HG03575 (cell line): ENCODE measurements around the gene KCNJ6.
"Not testable (repeated sequence)": the region's sequence is repeated elsewhere in the genome, so short reads cannot be mapped to it uniquely, and the experiment has no call there.

ENCODE experiments used
- ATAC-seq: cut with Tn5 transposase; IDR thresholded peaks from one replicate; pipeline ENCODE4 v1.9.1; 2021; ENCODE audit not compliant: unreplicated experiment, insufficient number of reproducible peaks, low FRiP score; ENCODE audit errors: extremely low read depth

Gene KCNJ6

GRCh38 chr21:37670883-37671282 is 245.4 kb downstream of the KCNJ6 start:
- no peak for ATAC-seq

- no peak for ATAC-seq
These were observed 247.0 kb downstream of the KCNJ6 start for GRCh38 chr21:37669249-37669648.

GRCh38 chr21:37668462-37669239 is 247.6 kb downstream of the KCNJ6 start:
- ATAC-seq: no peak

GRCh38 chr21:37667380-37667779 is 248.9 kb downstream of the KCNJ6 start:
- no peak for ATAC-seq

- ATAC-seq: no peak
These were observed 250.8 kb downstream of the KCNJ6 start for GRCh38 chr21:37665230-37666024.

GRCh38 chr21:37662227-37662626 is 254.0 kb downstream of the KCNJ6 start:
- not testable (repeated sequence) for ATAC-seq

GRCh38 chr21:37660709-37661108 is 255.5 kb downstream of the KCNJ6 start:
- ATAC-seq: no peak

GRCh38 chr21:37659874-37660273 is 256.4 kb downstream of the KCNJ6 start:
- ATAC-seq: no peak

GRCh38 chr21:37658817-37659458 is 257.3 kb downstream of the KCNJ6 start:
- ATAC-seq: no peak

- no peak for ATAC-seq
These were observed 258.0 kb downstream of the KCNJ6 start for GRCh38 chr21:37658121-37658816.

- no peak for ATAC-seq
These were observed 259.4 kb downstream of the KCNJ6 start for GRCh38 chr21:37656899-37657298.

GRCh38 chr21:37655611-37656300 is 260.5 kb downstream of the KCNJ6 start:
- ATAC-seq: no peak

GRCh38 chr21:37654596-37654995 is 261.7 kb downstream of the KCNJ6 start:
- ATAC-seq: no peak

GRCh38 chr21:37653201-37653600 is 263.1 kb downstream of the KCNJ6 start:
- ATAC-seq: no peak

GRCh38 chr21:37647781-37648180 is 268.5 kb downstream of the KCNJ6 start:
- ATAC-seq: no peak

- ATAC-seq: not testable (repeated sequence)
These were observed 269.5 kb downstream of the KCNJ6 start for GRCh38 chr21:37646761-37647160.

- ATAC-seq: no peak
These were observed 270.4 kb downstream of the KCNJ6 start for GRCh38 chr21:37645848-37646247.

GRCh38 chr21:37644636-37645035 is 271.6 kb downstream of the KCNJ6 start:
- ATAC-seq: no peak

- ATAC-seq: not testable (repeated sequence)
These were observed 272.4 kb downstream of the KCNJ6 start for GRCh38 chr21:37643862-37644261.
